Measurements from ENCODE around the gene PLXNC1.

The PLXNC1 gene

GRCh38 chr12:94163850-94164249 is 15.5 kb downstream of the PLXNC1 start:
- no peak for DNase-seq

DNA sequence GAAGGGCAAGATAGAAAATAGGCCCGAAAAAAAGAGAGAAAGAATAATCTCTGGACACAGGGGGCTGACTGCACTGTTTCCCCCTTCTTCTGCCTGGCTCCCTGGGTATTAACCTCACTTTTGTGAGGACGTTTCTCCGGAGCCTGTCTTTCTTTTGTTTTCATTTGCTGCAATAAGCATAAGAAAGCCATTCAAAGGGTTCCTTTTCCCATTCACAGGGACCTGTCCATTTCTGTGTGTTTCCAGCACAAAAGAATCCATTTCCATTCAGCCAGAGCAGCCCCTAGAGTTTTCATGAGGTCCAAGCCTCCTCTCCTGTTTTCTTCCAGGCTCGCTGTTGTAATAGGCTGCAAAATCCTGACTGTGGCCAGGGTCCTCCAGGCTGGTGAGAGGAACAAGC is 16.8 kb downstream of the PLXNC1 start:
- no peak for DNase-seq

DNA sequence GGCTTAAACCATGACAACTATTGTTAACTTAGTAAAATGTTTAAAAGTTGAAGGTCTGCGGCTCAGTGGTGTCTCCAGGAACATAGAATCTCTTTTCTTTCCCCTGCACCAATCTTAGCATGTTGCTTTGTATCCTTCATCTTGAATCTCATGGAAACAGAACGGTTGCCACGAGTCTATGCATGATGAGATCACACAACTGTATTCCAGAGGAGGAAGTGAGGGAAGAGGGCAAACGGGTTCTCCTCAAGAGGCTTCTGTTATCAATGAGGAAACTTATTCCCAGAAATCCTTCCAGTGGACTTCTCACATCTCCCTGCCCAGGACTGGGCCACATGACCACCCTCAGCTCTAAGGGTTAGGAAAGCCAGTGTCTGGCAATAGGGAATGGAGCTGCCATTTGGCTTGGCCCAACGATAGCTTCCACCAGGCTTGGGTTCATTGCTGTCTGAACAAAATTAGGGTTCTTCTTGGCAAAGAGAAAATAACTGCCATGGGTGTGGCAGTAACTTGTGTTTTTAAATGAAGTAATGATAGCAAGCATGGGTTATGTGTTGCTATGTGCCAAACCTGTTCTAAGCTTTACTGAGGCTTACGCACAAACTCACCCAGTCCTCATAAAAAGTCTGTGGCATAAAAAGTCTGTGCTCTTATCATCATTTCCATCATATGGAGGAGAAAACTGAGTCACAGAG is 17.4 kb downstream of the PLXNC1 start:
- DNase-seq: no peak

DNA sequence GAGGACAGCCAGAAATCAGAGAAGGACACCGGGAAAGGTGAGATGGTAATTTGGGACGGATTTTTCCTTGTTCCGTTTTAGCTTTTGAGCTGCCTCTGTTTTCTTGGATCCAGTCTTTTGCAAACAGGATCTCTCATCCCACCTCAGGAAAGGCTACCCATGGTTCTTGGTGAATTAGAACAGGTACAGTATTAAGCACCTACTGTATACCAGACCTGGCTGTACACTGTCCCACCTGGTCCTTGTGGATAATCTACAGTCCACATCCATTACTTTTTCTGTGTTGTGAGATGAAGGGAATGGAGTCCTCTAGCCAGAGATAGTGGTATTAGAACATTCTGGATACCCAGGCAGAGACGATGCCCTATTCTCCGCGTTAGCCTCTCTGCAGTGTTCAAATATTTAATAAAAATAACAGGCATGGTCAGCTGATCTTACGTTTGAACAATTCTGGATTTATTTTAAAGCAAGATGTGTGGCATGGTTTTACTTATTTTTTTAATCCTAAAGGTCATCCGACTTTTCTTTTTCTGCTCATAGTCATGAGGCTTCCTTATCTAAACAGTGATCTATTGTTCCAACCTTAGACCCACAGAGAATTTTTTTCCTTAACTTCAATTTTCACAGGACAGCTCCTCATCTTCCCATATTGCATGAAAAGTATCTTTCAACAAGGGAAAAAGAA is 18.8 kb downstream of the PLXNC1 start:
- no peak for DNase-seq

DNA sequence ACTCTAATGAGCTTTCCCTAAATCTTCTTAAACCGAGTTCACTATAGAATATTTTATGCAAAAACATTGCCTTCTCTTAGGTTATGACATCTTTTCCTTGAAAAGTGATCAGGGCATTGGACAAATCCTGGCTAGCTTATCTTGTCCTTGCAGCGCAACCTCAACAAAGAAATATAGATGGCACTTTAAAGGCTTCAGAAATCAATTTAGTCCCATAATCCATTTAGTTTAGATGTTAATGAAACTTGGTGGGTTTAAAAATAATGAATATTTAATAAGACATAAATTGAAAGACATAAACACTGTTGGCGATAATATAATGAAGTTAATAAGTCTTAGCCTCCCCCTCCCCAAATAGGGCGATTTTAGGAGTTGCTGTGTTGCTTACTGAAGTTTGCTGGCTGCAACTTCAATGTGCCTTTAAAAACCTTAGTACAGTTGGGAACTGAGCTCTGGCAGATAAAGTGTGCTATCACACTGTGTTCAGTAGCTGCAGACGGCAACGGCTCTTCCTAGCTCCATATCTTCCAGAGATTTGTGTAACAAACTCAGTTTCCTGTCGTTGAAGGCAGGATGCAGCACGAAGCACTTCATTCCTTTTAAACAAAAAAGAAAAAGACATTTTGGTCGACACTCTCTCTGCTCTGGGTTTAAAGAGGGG is 19.5 kb downstream of the PLXNC1 start:
- no peak for DNase-seq

GRCh38 chr12:94169495-94169894 is 21.1 kb downstream of the PLXNC1 start:
- no peak for DNase-seq

DNA sequence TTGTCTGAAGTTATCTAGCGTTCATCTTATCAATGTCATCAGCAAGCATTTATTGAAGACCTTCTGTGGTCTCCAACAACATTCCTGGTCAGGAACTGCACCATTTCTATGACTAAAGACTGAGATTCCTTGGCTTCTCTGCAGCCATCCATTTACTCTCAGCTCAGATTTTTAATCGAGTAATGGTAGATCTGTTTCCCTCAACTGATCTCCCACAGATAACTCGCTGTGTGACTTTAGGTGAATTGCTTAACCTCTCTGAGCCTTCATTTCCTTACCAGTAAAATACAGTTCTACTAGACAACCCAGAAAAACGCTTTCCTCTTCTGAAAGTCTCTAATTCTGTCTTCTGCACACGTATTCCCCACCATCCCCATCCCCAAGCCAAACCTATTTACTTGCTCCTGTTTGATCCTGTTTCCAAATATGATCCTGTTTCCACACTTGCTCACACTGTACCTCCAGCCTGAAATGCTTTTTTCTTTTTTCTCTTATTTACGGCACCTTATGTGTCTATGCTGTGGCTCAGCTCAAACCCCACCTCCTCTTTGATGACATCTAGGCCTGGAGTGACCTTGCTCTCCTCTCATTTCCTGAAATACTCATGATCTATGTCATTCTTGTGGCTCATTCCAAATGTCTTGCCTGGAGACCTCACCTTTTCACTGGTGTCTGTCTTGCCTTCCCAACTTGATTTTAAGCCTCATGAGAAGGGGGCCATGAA is 21.8 kb downstream of the PLXNC1 start:
- no peak for DNase-seq

- no peak for DNase-seq
These were observed 22.6 kb downstream of the PLXNC1 start for GRCh38 chr12:94170690-94171594.

- DNase-seq: no peak
These were observed 23.2 kb downstream of the PLXNC1 start for GRCh38 chr12:94171595-94171930.

DNA sequence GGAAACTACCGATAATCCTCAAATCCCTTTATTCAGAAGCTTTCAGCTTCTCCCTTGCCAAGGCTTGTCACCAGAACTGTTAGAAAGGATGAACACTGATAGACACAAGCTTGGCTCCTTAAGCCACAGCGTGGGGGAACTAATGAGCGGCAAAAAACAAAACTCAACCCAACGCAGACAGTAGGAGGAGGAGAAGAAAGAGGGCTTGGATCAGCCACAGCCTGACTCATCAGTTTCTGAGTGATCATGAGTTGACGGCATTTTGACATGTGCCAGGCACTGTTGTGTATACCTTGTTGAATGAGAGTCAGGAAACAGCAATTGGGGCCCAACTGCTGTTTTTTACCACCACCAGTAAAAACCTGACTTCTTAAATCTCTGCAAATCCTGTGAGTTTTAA is 23.7 kb downstream of the PLXNC1 start:
- DNase-seq: no peak

DNA sequence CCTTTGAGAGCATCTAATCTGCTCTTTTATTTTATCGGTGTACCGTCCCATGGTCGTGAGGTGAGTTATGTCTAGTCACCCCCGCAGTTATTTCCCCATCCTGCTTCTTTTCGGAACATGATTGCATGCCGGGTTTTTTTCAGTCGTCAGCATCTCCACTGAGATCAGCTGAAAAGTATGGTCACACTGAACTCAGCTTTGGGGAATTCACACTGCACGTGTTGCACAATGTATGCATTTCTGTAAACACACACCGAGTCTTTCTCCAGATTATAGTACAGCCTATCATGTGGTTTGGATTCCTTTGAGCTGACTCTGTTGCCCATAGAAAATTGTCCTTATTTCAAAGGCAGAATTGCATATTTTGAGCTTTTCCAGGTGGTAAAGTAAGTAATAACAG is 24.6 kb downstream of the PLXNC1 start:
- peak; percentile 81 for DNase-seq

DNA sequence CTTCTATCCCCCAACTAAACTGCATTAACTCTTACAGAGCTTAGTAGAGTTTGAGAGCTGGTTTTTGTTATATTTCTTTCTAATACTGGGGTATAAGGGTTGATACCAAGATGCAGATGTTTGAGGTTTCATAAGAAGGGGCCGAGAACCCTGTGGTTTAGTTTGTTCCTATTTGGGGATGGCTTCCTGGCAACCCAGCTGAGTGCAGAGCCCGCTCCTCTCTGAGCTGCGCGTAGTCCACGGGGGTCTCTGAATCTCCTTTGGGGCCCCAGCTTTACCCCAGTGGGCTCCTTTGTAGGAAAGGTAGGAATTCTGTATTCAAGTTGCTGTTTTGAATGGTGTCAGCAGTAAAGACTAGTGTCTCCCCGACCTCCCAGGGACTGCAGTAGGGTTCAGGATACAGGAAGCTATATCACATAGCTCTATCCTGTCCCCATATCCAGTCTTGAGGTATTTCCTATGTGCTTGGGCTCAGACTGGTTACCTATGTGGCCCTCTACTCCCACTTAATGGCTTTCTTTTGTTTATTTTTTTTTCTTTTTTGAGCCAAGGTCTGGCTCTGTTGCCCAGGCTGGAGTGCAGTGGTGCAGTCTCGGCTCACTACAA is 25.4 kb downstream of the PLXNC1 start:
- no peak for DNase-seq

- no peak for DNase-seq
These were observed 26.2 kb downstream of the PLXNC1 start for GRCh38 chr12:94174576-94174975.

- DNase-seq: no peak
These were observed 27.6 kb downstream of the PLXNC1 start for GRCh38 chr12:94175763-94176668.

DNA sequence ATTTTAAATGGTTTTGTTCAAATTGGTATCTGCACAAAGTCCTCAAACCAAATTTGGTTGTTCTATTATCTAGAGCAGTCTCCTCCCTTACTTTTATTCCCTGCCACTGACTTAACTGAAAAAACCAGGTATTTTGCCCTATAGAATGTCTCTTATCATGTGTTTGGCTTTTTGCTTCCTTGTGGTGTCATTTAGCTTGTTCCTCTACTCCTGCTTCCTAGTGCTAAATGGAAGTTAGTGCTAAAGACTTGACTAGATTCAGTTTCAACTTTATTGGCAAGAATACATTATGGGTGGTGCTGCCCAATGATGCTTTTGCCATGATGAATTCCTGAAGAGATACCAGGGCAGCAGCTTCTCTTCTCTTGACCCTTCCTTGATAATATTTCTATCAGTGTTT is 29.7 kb downstream of the PLXNC1 start:
- DNase-seq: no peak

GRCh38 chr12:94178882-94179281 is 30.5 kb downstream of the PLXNC1 start:
- no peak for DNase-seq

DNA sequence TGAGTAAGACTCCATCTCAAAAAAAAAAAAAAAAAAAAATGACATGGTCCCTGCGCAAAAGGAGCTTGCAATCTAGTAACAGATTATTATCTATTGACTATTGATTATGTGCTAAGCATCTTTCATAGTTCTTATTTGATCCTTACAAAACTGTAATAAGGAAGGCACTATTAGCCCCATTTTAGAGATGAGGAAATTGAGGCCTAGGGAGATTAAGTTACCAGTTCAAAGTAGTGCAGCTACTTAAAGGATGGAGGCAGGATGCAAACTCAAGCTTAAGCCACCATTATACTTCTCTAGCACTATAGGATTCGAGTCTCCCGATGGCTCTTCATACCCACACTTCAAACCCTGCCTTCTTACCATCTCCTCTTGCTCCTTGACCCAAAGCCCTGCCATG is 31.3 kb downstream of the PLXNC1 start:
- no peak for DNase-seq

DNA sequence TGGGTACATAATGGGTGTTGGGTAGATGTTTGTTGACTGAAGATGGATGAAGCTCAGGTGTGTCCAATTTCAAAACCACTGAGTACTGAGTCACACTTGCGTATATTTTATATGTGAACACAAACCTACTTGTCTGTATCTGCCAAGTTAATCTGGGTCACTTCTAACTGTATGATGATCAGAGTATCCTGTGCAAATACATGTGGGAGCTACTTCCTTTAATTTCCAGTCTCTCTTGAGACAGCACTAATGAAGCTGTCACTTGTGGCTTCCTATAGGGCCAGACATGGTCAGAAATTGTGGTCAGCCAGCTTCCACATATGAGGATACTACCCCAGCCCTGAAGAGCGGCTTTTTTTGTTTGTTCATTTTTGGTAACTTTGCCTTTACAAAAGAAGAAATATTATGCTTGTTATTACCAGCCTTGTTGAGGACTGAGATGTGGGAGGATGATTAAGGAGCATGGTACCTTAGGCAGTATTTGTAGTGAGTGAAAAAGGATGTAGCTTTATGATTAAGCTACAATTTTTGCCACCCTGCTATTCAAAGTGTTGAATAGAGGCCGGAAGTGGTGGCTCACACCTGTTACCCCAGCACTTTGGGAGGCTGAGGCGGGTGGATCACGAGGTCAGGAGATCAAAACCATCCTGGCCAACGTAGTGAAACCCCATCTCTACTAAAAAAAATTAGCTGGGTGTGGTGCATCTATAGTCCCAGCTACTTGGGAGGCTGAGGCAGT is 32.4 kb downstream of the PLXNC1 start:
- no peak for DNase-seq

GRCh38 chr12:94182986-94183707 is 34.8 kb downstream of the PLXNC1 start:
- DNase-seq: no peak
